Measurements from ENCODE around the gene PER1. TPM values are rescaled to one million over a fixed set of nuclear protein-coding genes. Genes with fewer than 3 reads are reported as not detected.
A peak's percentile ranks its signal among the peaks of the same experiment; 100 is the strongest.

The PER1 gene
- total RNA-seq, 1 experiment from 2014 or later: 25.0 TPM

GRCh38 chr17:8122422-8122923, 29.7 kb downstream of the PER1 start:
- H3F3A ChIP-seq (ENCODE audit: low read length, unreplicated experiment): peaks cover 7% of the 10 kb centered on the region
- no peak overlapping the region for H3K9ac ChIP-seq (ENCODE audit: low read length)
- no peak overlapping the region for H3K27ac ChIP-seq (ENCODE audit: low read length)
- peak overlapping the region; percentile 82 for H2AFZ ChIP-seq (ENCODE audit: low read length)
- no peaks in the 10 kb centered on the region for H3K79me2 ChIP-seq (ENCODE audit: low read length)
- no peaks in the 10 kb centered on the region for H3K27me3 ChIP-seq (ENCODE audit: low read length)
- no TSS peak for BruUV-seq (replicated peaks)
- ATAC-seq (no peak), DNase-seq (peak; percentile 5)
- peak overlapping the region; percentile 91 for H3K4me3 ChIP-seq (ENCODE audit: low read length)
- no peaks in the 10 kb centered on the region for H3K9me2 ChIP-seq (replicated peaks; ENCODE audit: low read length)
- peaks cover 16% of the 10 kb centered on the region; the same call in 1 of the 2 replicates for H3K4me1 ChIP-seq (ENCODE audit: insufficient read depth, low read length)
- peaks cover 3% of the 10 kb centered on the region for H4K20me1 ChIP-seq (ENCODE audit: low read length)
- H3K9me3 ChIP-seq (ENCODE audit: low read length): no peaks in the 10 kb centered on the region
- H3K4me2 ChIP-seq (ENCODE audit: low read length): peak overlapping the region; percentile 96
- intact Hi-C loops (cut with micrococcal nuclease): no loop called here
- ChIA-PET CTCF (no interaction called here), POLR2A (ENCODE audit: unreplicated experiment) (no interaction called here)
- H3K36me3 ChIP-seq (ENCODE audit: low read depth, low read length): no peaks in the 10 kb centered on the region
- TF ChIP-seq EZH2phosphoT487 (IDR thresholded peaks at IDR 0.05; ENCODE audit: borderline replicate concordance, low read length): no peak
- no peak for TF ChIP-seq CTCF (conservative IDR thresholded peaks at IDR 0.05; ENCODE audit: low read depth, low read length)
- TF ChIP-seq EZH2 (IDR thresholded peaks at IDR 0.05; ENCODE audit: low read length, unreplicated experiment): no peak

- Histone ChIP-seq H3K4me2 (ENCODE audit: low read length) (peak overlapping the region; percentile 96), H3K9ac (ENCODE audit: low read length) (no peak overlapping the region), H3K4me1 (ENCODE audit: insufficient read depth, low read length) (peaks cover 15% of the 10 kb centered on the region; the same call in 1 of the 2 replicates), H3K36me3 (ENCODE audit: low read depth, low read length) (no peaks in the 10 kb centered on the region), H3K9me2 (replicated peaks; ENCODE audit: low read length) (no peaks in the 10 kb centered on the region), H2AFZ (ENCODE audit: low read length) (peak overlapping the region; percentile 82), H3F3A (ENCODE audit: low read length, unreplicated experiment) (peaks cover 3% of the 10 kb centered on the region), H4K20me1 (ENCODE audit: low read length) (peaks cover 3% of the 10 kb centered on the region), H3K4me3 (ENCODE audit: low read length) (peak overlapping the region; percentile 91), H3K9me3 (ENCODE audit: low read length) (no peaks in the 10 kb centered on the region), H3K79me2 (ENCODE audit: low read length) (no peaks in the 10 kb centered on the region), H3K27ac (ENCODE audit: low read length) (no peak overlapping the region), H3K27me3 (ENCODE audit: low read length) (no peaks in the 10 kb centered on the region)
- POLR2A ChIA-PET (ENCODE audit: unreplicated experiment): no interaction called here
- CTCF ChIA-PET: no interaction called here
- no peak for TF ChIP-seq EZH2phosphoT487 (IDR thresholded peaks at IDR 0.05; ENCODE audit: borderline replicate concordance, low read length)
- TF ChIP-seq EZH2 (IDR thresholded peaks at IDR 0.05; ENCODE audit: low read length, unreplicated experiment): no peak
- TF ChIP-seq CTCF (conservative IDR thresholded peaks at IDR 0.05; ENCODE audit: low read depth, low read length): peak; percentile 51
- peak; percentile 6 for ATAC-seq
- peak; percentile 47 for DNase-seq
- no TSS peak for BruUV-seq (replicated peaks)
- intact Hi-C loops (cut with micrococcal nuclease): no loop called here
These were observed 30.4 kb downstream of the PER1 start for GRCh38 chr17:8121681-8122421.

GRCh38 chr17:8121407-8121680, 30.9 kb downstream of the PER1 start:
- no peak for DNase-seq
- Histone ChIP-seq H3K4me3 (ENCODE audit: low read length) (peak overlapping the region; percentile 91), H3F3A (ENCODE audit: low read length, unreplicated experiment) (peaks cover 3% of the 10 kb centered on the region), H2AFZ (ENCODE audit: low read length) (peak overlapping the region; percentile 82), H3K79me2 (ENCODE audit: low read length) (no peaks in the 10 kb centered on the region), H3K9me2 (replicated peaks; ENCODE audit: low read length) (no peaks in the 10 kb centered on the region), H3K9me3 (ENCODE audit: low read length) (no peaks in the 10 kb centered on the region), H4K20me1 (ENCODE audit: low read length) (peaks cover 3% of the 10 kb centered on the region), H3K27ac (ENCODE audit: low read length) (no peak overlapping the region), H3K9ac (ENCODE audit: low read length) (no peak overlapping the region), H3K4me1 (ENCODE audit: insufficient read depth, low read length) (peaks cover 15% of the 10 kb centered on the region; the same call in 1 of the 2 replicates), H3K4me2 (ENCODE audit: low read length) (peak overlapping the region; percentile 96), H3K36me3 (ENCODE audit: low read depth, low read length) (no peaks in the 10 kb centered on the region), H3K27me3 (ENCODE audit: low read length) (no peaks in the 10 kb centered on the region)
- TF ChIP-seq EZH2phosphoT487 (IDR thresholded peaks at IDR 0.05; ENCODE audit: borderline replicate concordance, low read length): no peak
- no peak for TF ChIP-seq EZH2 (IDR thresholded peaks at IDR 0.05; ENCODE audit: low read length, unreplicated experiment)
- no peak for TF ChIP-seq CTCF (conservative IDR thresholded peaks at IDR 0.05; ENCODE audit: low read depth, low read length)
- ChIA-PET CTCF (no interaction called here), POLR2A (ENCODE audit: unreplicated experiment) (no interaction called here)
- no peak for ATAC-seq
- no TSS peak for BruUV-seq (replicated peaks)
- intact Hi-C loops (cut with micrococcal nuclease): no loop called here
